AG04449 (cell line): ENCODE data around the gene TTLL10.
"Not testable (repeated sequence)": the region's sequence is repeated elsewhere in the genome, so short reads cannot be mapped to it uniquely, and the experiment has no call there.

ENCODE experiments used
- CTCF ChIA-PET: fragments of 350-600 bp; formaldehyde crosslinking; extraction: SDS; loops from one replicate; lab custom pipeline; 2021; ENCODE audit warnings: antibody characterized with exemption; lab: Yijun Ruan, JAX
- POLR2A ChIA-PET: fragments of 400-600, 350-600 bp; formaldehyde crosslinking; extraction: SDS; loops from one replicate; lab custom pipeline; 2020; ENCODE audit warnings: antibody characterized with exemption, inconsistent platforms; lab: Yijun Ruan, JAX
- DNase-seq: peaks from one replicate; pipeline ENCODE4 v3.0.0-alpha.2; 2010; ENCODE audit warnings: low read depth, low spot score
- H3K4me3 ChIP-seq: 2 replicates; pipeline ENCODE4 v1.5.1; 2011; ENCODE audit warnings: low read depth, mild to moderate bottlenecking, control low read depth, low read length
- CTCF ChIP-seq: IDR thresholded peaks from one replicate; pipeline ENCODE4 v1.5.1; 2011; ENCODE audit warnings: mild to moderate bottlenecking, moderate library complexity, low read length, control low read depth, inconsistent platforms; ENCODE audit not compliant: insufficient read depth; ENCODE audit errors: missing control alignments

Gene TTLL10

GRCh38 chr1:1141244-1141910, 32.3 kb upstream of the TTLL10 start:
- DNase-seq = no peak
- no peak overlapping the region for H3K4me3 ChIP-seq
- CTCF ChIA-PET = interaction anchor here (1.7 kb wide), 1 partner anchor 20 kb away, joined by 5 read pairs; no protein-coding TSS in a partner anchor
- TF ChIP-seq CTCF = no peak
- POLR2A ChIA-PET = no interaction called here

- DNase-seq = no peak
- H3K4me3 ChIP-seq = no peak overlapping the region
- ChIA-PET CTCF (no interaction called here), POLR2A (no interaction called here)
- TF ChIP-seq CTCF = no peak
Observed at GRCh38 chr1:1141911-1142250, 31.8 kb upstream of the TTLL10 start.

- CTCF ChIA-PET, POLR2A ChIA-PET, H3K4me3 ChIP-seq, DNase-seq: not testable (repeated sequence)
Observed at GRCh38 chr1:1142352-1142751, 31.3 kb upstream of the TTLL10 start.

- POLR2A ChIA-PET = no interaction called here
- TF ChIP-seq CTCF = no peak
- CTCF ChIA-PET = no interaction called here
- no peak overlapping the region for H3K4me3 ChIP-seq
- no peak for DNase-seq
Observed at GRCh38 chr1:1142844-1143243, 30.8 kb upstream of the TTLL10 start.

- no peak for TF ChIP-seq CTCF
- POLR2A ChIA-PET = no interaction called here
- no peak for DNase-seq
- H3K4me3 ChIP-seq = no peak overlapping the region
- CTCF ChIA-PET = no interaction called here
Observed at GRCh38 chr1:1143636-1144035, 30.0 kb upstream of the TTLL10 start.

GRCh38 chr1:1144122-1144842, 29.4 kb upstream of the TTLL10 start:
- TF ChIP-seq CTCF = no peak
- no peak overlapping the region for H3K4me3 ChIP-seq
- no peak for DNase-seq
- POLR2A ChIA-PET = no interaction called here
- CTCF ChIA-PET = no interaction called here
